Measurements from ENCODE around the gene SMS. TPM values are rescaled to one million over a fixed set of nuclear protein-coding genes. Genes with fewer than 3 reads are reported as not detected.

The SMS gene
- total and polyA plus RNA-seq, 2 of the 4 experiments (the other 2 are of a cell fraction): 176 to 230 TPM

DNA sequence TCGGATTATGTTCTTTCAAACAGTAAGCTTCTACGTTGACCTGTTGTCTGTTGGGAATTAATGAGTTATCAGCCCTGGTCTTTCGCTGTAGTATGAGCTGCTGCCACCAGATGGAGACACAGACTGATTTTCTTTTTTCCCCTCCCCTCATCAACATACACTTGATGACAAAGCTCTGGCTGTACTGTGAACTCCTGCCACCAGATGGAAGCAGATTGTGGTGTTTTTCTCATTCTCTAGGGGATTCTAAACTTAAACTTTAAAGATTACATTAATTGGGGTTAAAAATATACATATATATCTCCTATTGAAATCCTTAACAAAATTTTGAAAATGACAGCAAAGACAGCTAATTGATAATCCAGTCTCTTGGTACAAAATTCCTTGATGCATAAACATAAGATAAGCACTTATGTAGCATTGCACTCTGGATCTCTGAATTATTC lies 44.8 kb downstream of the SMS start:
- no peaks in the 10 kb centered on the region for H3K9me3 ChIP-seq (ENCODE audit: control insufficient read depth, insufficient read depth, low read length)
- intact Hi-C loops (cut with micrococcal nuclease): loop anchor here (1.0 to 5.0 kb wide), 7 partner anchors 151 to 1649 kb away; no protein-coding TSS in a partner anchor

More for the DNA sequence above, 44.8 kb downstream of the SMS start:
- dilution Hi-C loops (cut with HindIII; ENCODE audit: low sequenced_read_pairs, unreplicated experiment): no loop called here
- H3K36me3 ChIP-seq (ENCODE audit: control insufficient read depth, insufficient read depth, low read length): peaks cover 19% of the 10 kb centered on the region
- no peak overlapping the region for H3K14ac ChIP-seq (replicated peaks; ENCODE audit: low read depth, low read length)
- WGBS, 2 experiments (ENCODE audit: extremely low coverage in 2 of 2, insufficient read length in 1 of 2): 20% methylated on average over 1 of the region's 3 CpGs; no CpG with 5 or more reads in 1 of the 2 experiments
- no peak overlapping the region for H3K9ac ChIP-seq (ENCODE audit: low read depth, low read length)
- H3K4me3 ChIP-seq (ENCODE audit: insufficient read depth, low read depth, low read length): no peak overlapping the region
- H4K20me1 ChIP-seq (ENCODE audit: insufficient read depth, low read length): no peaks in the 10 kb centered on the region; the same call in 1 of the 2 replicates
- no peak overlapping the region for H2BK20ac ChIP-seq (ENCODE audit: low read depth, low read length)
- ChIA-PET POLR2A (ENCODE audit: unreplicated experiment) (no interaction called here), CTCF (interaction anchor here (0.6 to 2.3 kb wide), 24 partner anchors 9 to 1917 kb away, joined by 3 to 11 read pairs (median 4); no protein-coding TSS in a partner anchor)
- no peak overlapping the region for H2BK5ac ChIP-seq (ENCODE audit: low read depth, low read length, poor library complexity, severe bottlenecking)
- H3K4ac ChIP-seq (ENCODE audit: low read depth, low read length): no peak overlapping the region
- H2BK120ac ChIP-seq (ENCODE audit: low read depth, low read length): no peak overlapping the region
- H2AFZ ChIP-seq (replicated peaks; ENCODE audit: low read length, poor library complexity): no peak overlapping the region
- in situ Hi-C loops (cut with MboI; ENCODE audit: low sequenced_read_pairs): no loop called here
- H4K91ac ChIP-seq (ENCODE audit: insufficient read depth, low read depth, low read length): no peak overlapping the region
- no peak overlapping the region for H3K18ac ChIP-seq (ENCODE audit: low read depth, low read length)
- H3K27me3 ChIP-seq (ENCODE audit: control insufficient read depth, insufficient read depth, low read length): no peaks in the 10 kb centered on the region
- peak; percentile 97 for ATAC-seq (ENCODE audit: low read depth)
- H3K9me1 ChIP-seq (ENCODE audit: insufficient read depth, low read length): no peaks in the 10 kb centered on the region
- no peak overlapping the region for H3K23ac ChIP-seq (ENCODE audit: low read depth, low read length)
- no peak overlapping the region for H3K56ac ChIP-seq (ENCODE audit: extremely low read depth, insufficient read depth, low read length)
- no TSS peak for BruUV-seq (replicated peaks)
- no peak overlapping the region for H2AK5ac ChIP-seq (ENCODE audit: low read depth, low read length)
- no peak overlapping the region for H2BK15ac ChIP-seq (ENCODE audit: low read depth, low read length)
- peak; percentile 82 for DNase-seq
- no peak overlapping the region for H4K5ac ChIP-seq (ENCODE audit: low read depth, low read length)
- peaks cover 0 to 4% of the 10 kb centered on the region in 2 experiments; a peak in 3 of 4 replicates for H3K79me1 ChIP-seq (ENCODE audit: low read depth in 1 of 2, low read length in 2 of 2)
- H3K4me1 ChIP-seq (ENCODE audit: control insufficient read depth, insufficient read depth, low read length): 0 out of 2 replicates have a peak, but pooled peaks cover 2% of the 10 kb centered on the region
- H3K4me2 ChIP-seq (ENCODE audit: low read depth, low read length): no peak overlapping the region
- no peak overlapping the region for H3K27ac ChIP-seq (ENCODE audit: insufficient read depth, low read length)
- H2AK9ac ChIP-seq (replicated peaks; ENCODE audit: low read depth, low read length, poor library complexity): no peak overlapping the region
- no peak overlapping the region for H4K8ac ChIP-seq (ENCODE audit: low read depth in 2 of 2, low read length in 2 of 2)
- peak; percentile 89 for TF ChIP-seq SMC3 (IDR thresholded peaks at IDR 0.05; ENCODE audit: low read depth, low read length)
- no peak for TF ChIP-seq CEBPB (IDR thresholded peaks at IDR 0.05; ENCODE audit: low read depth, low read length)
- TF ChIP-seq, protein P1, sequence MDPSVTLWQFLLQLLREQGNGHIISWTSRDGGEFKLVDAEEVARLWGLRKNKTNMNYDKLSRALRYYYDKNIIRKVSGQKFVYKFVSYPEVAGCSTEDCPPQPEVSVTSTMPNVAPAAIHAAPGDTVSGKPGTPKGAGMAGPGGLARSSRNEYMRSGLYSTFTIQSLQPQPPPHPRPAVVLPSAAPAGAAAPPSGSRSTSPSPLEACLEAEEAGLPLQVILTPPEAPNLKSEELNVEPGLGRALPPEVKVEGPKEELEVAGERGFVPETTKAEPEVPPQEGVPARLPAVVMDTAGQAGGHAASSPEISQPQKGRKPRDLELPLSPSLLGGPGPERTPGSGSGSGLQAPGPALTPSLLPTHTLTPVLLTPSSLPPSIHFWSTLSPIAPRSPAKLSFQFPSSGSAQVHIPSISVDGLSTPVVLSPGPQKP (IDR thresholded peaks at IDR 0.05; ENCODE audit: borderline replicate concordance, low read depth, low read length): no peak
- TF ChIP-seq, protein P2, sequence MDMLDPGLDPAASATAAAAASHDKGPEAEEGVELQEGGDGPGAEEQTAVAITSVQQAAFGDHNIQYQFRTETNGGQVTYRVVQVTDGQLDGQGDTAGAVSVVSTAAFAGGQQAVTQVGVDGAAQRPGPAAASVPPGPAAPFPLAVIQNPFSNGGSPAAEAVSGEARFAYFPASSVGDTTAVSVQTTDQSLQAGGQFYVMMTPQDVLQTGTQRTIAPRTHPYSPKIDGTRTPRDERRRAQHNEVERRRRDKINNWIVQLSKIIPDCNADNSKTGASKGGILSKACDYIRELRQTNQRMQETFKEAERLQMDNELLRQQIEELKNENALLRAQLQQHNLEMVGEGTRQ (IDR thresholded peaks at IDR 0.05; ENCODE audit: low read depth, low read length): no peak
- TF ChIP-seq CTCF (conservative IDR thresholded peaks at IDR 0.05; ENCODE audit: low read depth, low read length): peak; percentile 99
- TF ChIP-seq RFX5 (IDR thresholded peaks at IDR 0.05; ENCODE audit: low read depth, low read length): no peak
- no peak for TF ChIP-seq MXI1 (IDR thresholded peaks at IDR 0.05; ENCODE audit: borderline replicate concordance, low read depth, low read length)
- TF ChIP-seq BHLHE40 (IDR thresholded peaks at IDR 0.05; ENCODE audit: low read depth, low read length): no peak
- TF ChIP-seq RCOR1 (IDR thresholded peaks at IDR 0.05; ENCODE audit: insufficient replicate concordance, low read length): no peak
- TF ChIP-seq RAD21 (IDR thresholded peaks at IDR 0.05; ENCODE audit: low read length): peak; percentile 86
- no peak for TF ChIP-seq NFE2L2 (IDR thresholded peaks at IDR 0.05; ENCODE audit: low read depth, low read length)
- TF ChIP-seq MAZ (IDR thresholded peaks at IDR 0.05; ENCODE audit: borderline replicate concordance, low read depth, low read length): no peak
- no peak for TF ChIP-seq FOS (IDR thresholded peaks at IDR 0.05; ENCODE audit: low read depth, low read length)
- TF ChIP-seq POLR2A (IDR thresholded peaks at IDR 0.05; ENCODE audit: low read depth, low read length): no peak
- TF ChIP-seq MAFK (IDR thresholded peaks at IDR 0.05; ENCODE audit: low read depth, low read length): peak; percentile 12; the same call in 1 of the 2 replicates
- no peak; the same call in 1 of the 2 replicates for TF ChIP-seq CHD1 (IDR thresholded peaks at IDR 0.05; ENCODE audit: low read depth, low read length)
